Mammary epithelial cell (primary cell): ENCODE results near the gene RORB.

ENCODE experiments used
- CTCF ChIP-seq, 2 donors: IDR thresholded peaks in 1 of 2; conservative IDR thresholded peaks in 1 of 2; 2 replicates each; pipeline ENCODE4 v1.5.1; 2011 to 2012; ENCODE audit warnings: inconsistent platforms in 2 of 2, low read length in 2 of 2, mild to moderate bottlenecking in 2 of 2, control low read depth in 1 of 2, low read depth in 1 of 2; ENCODE audit not compliant: insufficient read depth in 1 of 2; ENCODE audit errors: extremely low read depth in 1 of 2
- EZH2 ChIP-seq: IDR thresholded peaks from 2 replicates; pipeline ENCODE4 v1.6.1; 2012; ENCODE audit warnings: low read length, inconsistent platforms, borderline replicate concordance

GRCh38 chr9:74728176-74728575 is 231.0 kb downstream of the RORB start:
- no peak for TF ChIP-seq CTCF (conservative IDR thresholded peaks at IDR 0.05 in 1 of 2, IDR thresholded peaks at IDR 0.05 in 1 of 2; ENCODE audit: extremely low read depth in 1 of 2, insufficient read depth in 1 of 2, low read depth in 1 of 2, low read length in 2 of 2)
- no peak for TF ChIP-seq EZH2
